Testis (tissue), 3 donors: ENCODE results near the gene KLF11. TPM values are rescaled to one million over a fixed set of nuclear protein-coding genes. Genes with fewer than 3 reads are reported as not detected.
A peak's percentile ranks its signal among the peaks of the same experiment; 100 is the strongest.

Source experiments
- DNase-seq: peaks from one replicate; pipeline ENCODE4 v3.0.0-alpha.2; 2019
- H3K27ac ChIP-seq, 2 donors: fragments of 200-600 bp; sonication (generic); one replicate each; pipeline ENCODE4 v1.5.1; 2019
- H3K27me3 ChIP-seq: fragments of 200-600 bp; sonication (generic); one replicate; pipeline ENCODE4 v1.5.1; 2019
- H3K36me3 ChIP-seq: fragments of 200-600 bp; sonication (generic); one replicate; pipeline ENCODE4 v1.5.1; 2017; ENCODE audit warnings: low read depth; ENCODE audit errors: missing control alignments
- H3K4me1 ChIP-seq: fragments of 200-600 bp; sonication (generic); one replicate; pipeline ENCODE4 v1.5.1; 2019
- H3K4me3 ChIP-seq, 2 donors: fragments of 200-600 bp; sonication (generic); one replicate each; pipeline ENCODE4 v1.5.1; 2017 to 2019
- H3K9me3 ChIP-seq: fragments of 200-600 bp; sonication (generic); one replicate; pipeline ENCODE4 v1.5.1; 2017
- CTCF ChIP-seq, 3 experiments: fragments of 450-650 bp in 2 of 3; fragments of 200-600 bp in 1 of 3; sonication (generic) in 1 of 3; IDR thresholded peaks; one replicate each; pipeline ENCODE4 v1.5.1; 2016 to 2019; ENCODE audit warnings: antibody characterized with exemption in 3 of 3, mild to moderate bottlenecking in 2 of 3, moderate library complexity in 1 of 3
- POLR2A ChIP-seq: fragments of 450-650 bp; IDR thresholded peaks from one replicate; pipeline ENCODE4 v1.6.1; 2017; ENCODE audit warnings: antibody characterized with exemption, mild to moderate bottlenecking, moderate library complexity
- WGBS, 2 donors: methylation state at CpG; one replicate each; pipeline ENCODE4 v1.1.5; 2018; 5-methylcytosine and 5-hydroxymethylcytosine counted together
- intact Hi-C: fragments of 100-400 bp; cut with DNase I; formaldehyde crosslinking; loops from one replicate; pipeline ENCODE4 v1.15.1; 2023; ENCODE audit warnings: low total_unique reads
- polyA plus RNA-seq: library from polyadenylated mRNA; stranded (reverse); fragments of 350-450 nt; fragmentation: Illumina TruSeq; extraction: RNeasy Lipid Tissue Mini Kit (QIAGEN cat#74804); gene quantifications from one replicate; pipeline ENCODE4 v1.2.3, GENCODE V29; 2014; ENCODE audit warnings: low read depth, low replicate concordance; ENCODE audit not compliant: insufficient read depth
- total RNA-seq, 2 donors: library from RNA; depleted of rRNA; stranded (reverse); fragments of >200 nt; gene quantifications; one replicate each; pipeline ENCODE4 v1.2.3, GENCODE V29; 2016

The KLF11 gene
- total and polyA plus RNA-seq, 3 donors from 2014 or later: 55.0 to 72.2 (median 55.3) TPM

GRCh38 chr2:10058251-10059015, 15.1 kb downstream of the KLF11 start:
- TF ChIP-seq POLR2A (no peak), CTCF (IDR thresholded peaks at IDR 0.05) (no peak)
- H3K27ac ChIP-seq: peak overlapping the region; percentile 32 to 66
- no peaks in the 10 kb centered on the region for H3K27me3 ChIP-seq
- 68 to 87% methylated on average over 16 to 34 of the region's 39 CpGs for WGBS, 2 donors
- DNase-seq: no peak
- no peaks in the 10 kb centered on the region for H3K36me3 ChIP-seq
- no peak overlapping the region for H3K4me3 ChIP-seq
- intact Hi-C loops: no loop called here
- no peaks in the 10 kb centered on the region for H3K9me3 ChIP-seq
- H3K4me1 ChIP-seq: peaks cover 13% of the 10 kb centered on the region

- no peak overlapping the region for H3K27ac ChIP-seq
- intact Hi-C loops: no loop called here
- no peak for DNase-seq
- H3K9me3 ChIP-seq: no peaks in the 10 kb centered on the region
- WGBS, 2 donors: 81 to 98% methylated on average over 9 to 17 of the region's 17 CpGs
- H3K36me3 ChIP-seq: no peaks in the 10 kb centered on the region
- no peak for TF ChIP-seq CTCF (IDR thresholded peaks at IDR 0.05)
- no peak for TF ChIP-seq POLR2A
- no peaks in the 10 kb centered on the region for H3K27me3 ChIP-seq
- H3K4me3 ChIP-seq: no peak overlapping the region
- peaks cover 13% of the 10 kb centered on the region for H3K4me1 ChIP-seq
Observed at GRCh38 chr2:10059016-10059351, 15.6 kb downstream of the KLF11 start.

- H3K9me3 ChIP-seq: no peaks in the 10 kb centered on the region
- TF ChIP-seq POLR2A: no peak
- TF ChIP-seq CTCF (IDR thresholded peaks at IDR 0.05): no peak
- peaks cover 13% of the 10 kb centered on the region for H3K4me1 ChIP-seq
- H3K4me3 ChIP-seq: no peak overlapping the region
- H3K36me3 ChIP-seq: no peaks in the 10 kb centered on the region
- intact Hi-C loops: no loop called here
- no peak for DNase-seq
- H3K27me3 ChIP-seq: no peaks in the 10 kb centered on the region
- whole genome bisulfite sequencing, 2 donors: 87 to 89% methylated on average over 7 to 20 of the region's 20 CpGs
- H3K27ac ChIP-seq: no peak overlapping the region
Observed at GRCh38 chr2:10059552-10060335, 16.4 kb downstream of the KLF11 start.

- no peaks in the 10 kb centered on the region for H3K9me3 ChIP-seq
- no peak for DNase-seq
- no peak overlapping the region for H3K27ac ChIP-seq
- H3K4me1 ChIP-seq: peaks cover 13% of the 10 kb centered on the region
- no peak overlapping the region for H3K4me3 ChIP-seq
- intact Hi-C loops: no loop called here
- 92 to 93% methylated on average over 9 of the region's 9 CpGs for WGBS, 2 donors
- H3K36me3 ChIP-seq: no peaks in the 10 kb centered on the region
- TF ChIP-seq CTCF (IDR thresholded peaks at IDR 0.05): no peak
- TF ChIP-seq POLR2A: no peak
- H3K27me3 ChIP-seq: no peaks in the 10 kb centered on the region
Observed at GRCh38 chr2:10061221-10061925, 18.0 kb downstream of the KLF11 start.
